Measurements from ENCODE around the gene NPFF.

- TF ChIP-seq CTCF (optimal IDR thresholded peaks at IDR 0.05 in 1 of 3, IDR thresholded peaks at IDR 0.05 in 1 of 3, conservative IDR thresholded peaks at IDR 0.05 in 1 of 3; ENCODE audit: extremely low read depth in 1 of 3, insufficient read depth in 2 of 3, low read length in 3 of 3) (no peak), EZH2 (IDR thresholded peaks at IDR 0.05; ENCODE audit: low read length) (no peak)
These were observed 9.6 kb upstream of the NPFF start for GRCh38 chr12:53516758-53517455.

All from keratinocyte (primary cell).